Measurements from ENCODE around the gene ZNF584.
"Not testable (repeated sequence)": the region's sequence is repeated elsewhere in the genome, so short reads cannot be mapped to it uniquely, and the experiment has no call there.

The ZNF584 gene

GRCh38 chr19:58408152-58409009 is at the start of gene ZNF584:
TSS of gene ZNF584 (plus strand) at chr19:58408649. CDS start at chr19:58409148, 499 bp downstream.
- peak; percentile 91 for DNase-seq

GRCh38 chr19:58361900-58362271 is 46.6 kb upstream of the ZNF584 start:
- peak; percentile 23 for DNase-seq

GRCh38 chr19:58362272-58362994 is 46.0 kb upstream of the ZNF584 start, which contains the start of gene ZNF497:
TSS of gene ZNF497 (minus strand) at chr19:58362751. CDS start at chr19:58357635, 5,116 bp downstream.
- peak; percentile 94 for DNase-seq

DNA sequence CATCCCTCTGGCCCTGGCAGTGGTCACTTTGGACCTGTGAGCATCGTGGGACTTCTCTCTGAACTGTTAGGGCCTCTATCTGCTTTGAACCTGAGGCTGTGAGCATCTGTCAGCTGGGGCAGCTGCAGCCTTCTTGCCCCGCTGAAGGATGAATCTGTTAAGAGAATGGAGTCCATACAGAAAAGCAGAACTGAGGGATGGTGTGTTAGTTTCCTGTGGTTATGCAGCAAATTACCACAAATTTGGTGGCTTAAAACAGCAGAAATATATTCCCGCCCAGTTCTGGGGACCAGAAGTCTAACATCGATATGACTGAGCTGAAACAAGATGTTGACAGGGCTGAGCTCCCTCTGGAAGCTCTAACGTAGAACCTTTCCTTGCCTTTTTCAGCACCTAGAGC is 44.3 kb upstream of the ZNF584 start:
- DNase-seq = no peak

GRCh38 chr19:58366585-58367430 is 41.6 kb upstream of the ZNF584 start:
- DNase-seq = no peak

DNA sequence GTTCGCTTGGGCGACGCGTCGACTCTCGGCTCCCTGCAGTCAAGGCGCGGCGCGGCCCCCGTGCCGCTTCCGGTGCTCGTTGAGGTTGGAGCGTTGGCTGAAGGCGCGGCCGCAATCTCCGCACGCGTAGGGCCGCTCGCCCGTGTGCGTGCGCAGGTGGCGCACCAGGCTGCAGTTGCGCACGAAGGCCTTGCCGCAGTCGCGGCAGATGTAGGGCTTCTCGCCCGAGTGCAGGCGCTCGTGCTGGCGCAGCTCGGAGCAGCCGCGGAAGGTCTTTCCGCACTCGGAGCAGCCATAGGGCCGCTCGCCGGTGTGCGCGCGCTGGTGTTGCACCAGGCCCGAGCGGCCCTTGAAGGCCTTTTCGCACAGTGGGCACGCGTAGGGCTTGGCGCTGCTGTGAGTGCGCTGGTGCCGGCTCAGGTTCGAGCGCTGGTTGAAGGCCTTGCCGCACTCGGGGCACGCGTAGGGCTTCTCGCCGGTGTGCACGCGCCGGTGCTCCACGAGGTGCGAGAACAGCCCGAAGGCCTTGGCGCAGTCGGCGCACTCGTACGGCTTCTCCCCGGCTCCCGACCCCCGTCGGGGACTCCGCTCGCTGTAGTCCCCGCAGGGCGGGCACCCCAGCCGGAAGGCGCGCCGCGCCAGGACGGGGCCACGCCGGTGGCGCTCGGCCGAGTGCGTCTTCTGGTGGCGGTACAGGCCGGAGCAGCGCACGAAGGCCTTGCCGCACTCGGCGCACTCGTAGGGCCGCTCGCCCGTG is 40.6 kb upstream of the ZNF584 start:
- DNase-seq = no peak

DNA sequence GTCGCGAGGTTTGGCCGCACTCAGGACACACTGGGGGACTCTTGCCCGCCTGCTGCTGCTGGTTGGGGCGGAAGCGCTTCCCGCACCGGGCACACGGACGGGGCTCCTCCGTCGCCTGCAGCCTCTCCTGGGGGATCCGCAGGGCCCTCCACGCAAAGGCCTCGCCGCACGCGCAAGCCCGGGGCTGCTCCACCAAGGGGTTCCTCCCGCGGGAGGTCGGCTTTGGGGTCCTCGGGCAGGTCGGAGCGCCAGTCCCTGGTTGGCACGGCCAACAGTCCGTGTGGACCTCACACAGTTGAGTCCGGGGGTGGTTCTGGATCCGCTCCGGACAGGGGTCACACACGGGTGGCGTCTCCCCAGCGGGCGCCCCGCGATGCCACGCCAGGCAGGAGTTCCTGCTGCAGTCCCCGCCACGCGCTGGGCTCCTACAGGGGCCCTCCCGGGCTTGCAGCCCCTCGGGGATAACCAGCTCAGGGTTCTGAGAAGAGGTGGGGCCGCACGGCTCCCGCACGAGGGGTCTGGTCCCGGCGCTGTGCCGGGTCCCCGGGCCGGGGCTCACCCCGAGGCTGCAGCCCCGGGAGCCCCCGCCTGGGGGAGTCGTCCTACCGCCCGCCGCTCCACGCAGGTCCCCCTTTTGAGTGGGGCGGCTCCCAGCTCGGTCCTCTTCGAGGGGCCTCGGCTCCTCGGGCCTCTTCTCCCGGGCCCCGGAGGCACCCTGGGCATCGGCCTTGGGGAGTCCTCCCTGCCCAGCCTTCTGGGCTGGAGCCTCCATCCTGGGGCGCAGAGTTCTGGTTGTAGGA is 39.7 kb upstream of the ZNF584 start:
- no peak for DNase-seq

DNA sequence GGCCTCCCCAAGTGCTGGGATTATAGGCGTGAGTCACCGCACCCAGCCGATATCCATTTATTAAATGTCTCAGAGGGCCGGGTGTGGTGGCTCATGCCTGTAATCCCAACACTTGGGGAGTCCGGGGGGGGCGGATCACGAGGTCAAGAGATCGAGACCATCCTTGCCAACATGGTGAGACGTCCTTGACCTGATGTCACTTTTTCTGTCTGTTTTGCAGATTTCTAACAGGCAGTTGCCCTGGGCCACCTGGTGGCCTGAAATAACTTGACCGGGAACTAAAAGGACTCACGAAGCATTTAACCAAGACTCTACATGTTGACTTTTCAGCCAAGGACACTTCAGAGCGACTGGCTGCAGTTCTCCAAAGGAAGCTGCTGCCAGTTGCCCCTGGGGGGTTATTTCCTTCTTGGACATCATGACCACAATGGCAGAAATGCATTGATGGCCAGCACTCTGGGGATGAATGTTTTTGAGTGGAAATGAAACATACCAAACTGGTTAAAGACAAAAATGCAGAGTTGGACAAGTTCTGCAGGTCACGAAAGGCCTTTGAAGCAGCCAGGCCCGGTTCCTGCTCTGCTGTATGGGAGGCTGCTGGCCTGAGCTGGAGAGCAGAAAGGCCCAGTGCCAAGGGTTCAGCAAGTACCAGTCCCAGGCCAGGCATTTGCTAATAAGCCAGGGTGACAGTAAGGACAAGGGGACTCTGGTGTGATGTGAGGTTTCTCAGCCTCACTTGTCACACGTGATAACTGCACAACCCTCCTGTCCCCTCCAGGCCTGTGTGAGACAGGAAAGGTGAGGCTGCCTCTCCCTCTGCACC is 35.9 kb upstream of the ZNF584 start:
- DNase-seq = no peak

GRCh38 chr19:58374200-58374599 is 34.2 kb upstream of the ZNF584 start:
- DNase-seq = no peak

- DNase-seq = not testable (repeated sequence)
Observed at GRCh38 chr19:58376724-58377123, 31.7 kb upstream of the ZNF584 start.

DNA sequence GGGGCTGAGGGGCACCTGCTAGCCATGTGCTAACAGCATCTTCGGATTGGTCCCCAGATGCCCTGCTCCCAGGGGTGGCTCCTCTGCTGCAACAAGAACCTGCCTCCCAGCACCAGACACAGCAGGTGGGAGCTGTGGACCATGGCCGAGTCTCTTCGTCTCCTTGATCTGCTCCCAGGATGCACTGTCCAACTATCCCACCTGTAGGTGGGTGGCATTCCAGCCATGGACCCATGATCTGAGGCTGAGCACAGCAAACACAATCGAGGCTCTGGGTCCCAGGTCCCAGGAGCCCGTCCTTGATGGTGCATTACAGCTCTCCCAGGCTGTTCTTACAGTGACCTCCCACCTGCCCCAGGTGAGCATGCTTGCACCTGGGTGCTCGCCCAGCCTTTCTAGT is 29.2 kb upstream of the ZNF584 start:
- DNase-seq = no peak

GRCh38 chr19:58380037-58380661 is 28.3 kb upstream of the ZNF584 start:
- DNase-seq = no peak

DNA sequence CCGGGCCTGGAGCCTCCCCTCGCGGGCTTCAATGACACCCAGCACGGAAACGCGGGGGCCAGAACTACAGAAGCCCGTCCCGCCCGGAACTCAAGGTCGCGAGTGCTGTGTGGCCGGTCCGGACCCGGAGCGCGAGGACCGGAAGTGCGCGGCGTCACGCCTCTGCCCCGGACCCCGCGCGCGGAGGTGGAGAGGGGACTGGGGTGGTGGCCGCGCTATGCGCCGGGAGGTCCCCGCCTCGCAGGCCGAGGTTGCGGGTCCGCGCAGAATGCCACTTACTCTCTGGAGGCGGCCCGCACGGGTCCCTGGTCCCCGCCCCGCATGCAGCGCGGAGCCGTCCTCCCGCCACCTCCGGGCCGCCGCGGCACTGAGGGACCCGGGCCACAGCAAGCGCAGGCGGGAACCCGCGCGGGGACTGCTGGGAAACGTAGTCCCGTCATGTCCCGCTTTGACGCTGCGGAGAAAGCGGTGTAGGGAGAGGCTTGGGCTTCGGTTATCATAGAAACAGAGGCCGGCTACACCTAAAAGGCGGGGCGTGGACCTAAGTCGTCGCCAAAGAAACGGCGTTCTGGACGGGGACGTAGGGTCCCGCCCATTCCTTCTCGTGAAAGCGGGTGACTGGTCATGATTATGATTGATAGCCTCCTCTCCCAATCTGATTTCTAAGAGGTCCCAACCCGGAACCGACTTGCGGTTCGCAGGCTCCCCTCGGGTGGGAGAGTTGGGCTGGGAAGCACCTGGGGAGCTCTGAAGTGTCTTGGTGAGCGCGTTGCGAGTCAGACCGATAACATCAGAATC is 27.6 kb upstream of the ZNF584 start, which contains the start of gene ZNF837:
Gene ZNF837 (minus strand): TSS at position 369 of the 798 bp plus-strand sequence. CDS start 11,698 bp downstream, outside the sequence.
- DNase-seq = peak; percentile 100

GRCh38 chr19:58381460-58382212 is 26.8 kb upstream of the ZNF584 start:
- no peak for DNase-seq

DNA sequence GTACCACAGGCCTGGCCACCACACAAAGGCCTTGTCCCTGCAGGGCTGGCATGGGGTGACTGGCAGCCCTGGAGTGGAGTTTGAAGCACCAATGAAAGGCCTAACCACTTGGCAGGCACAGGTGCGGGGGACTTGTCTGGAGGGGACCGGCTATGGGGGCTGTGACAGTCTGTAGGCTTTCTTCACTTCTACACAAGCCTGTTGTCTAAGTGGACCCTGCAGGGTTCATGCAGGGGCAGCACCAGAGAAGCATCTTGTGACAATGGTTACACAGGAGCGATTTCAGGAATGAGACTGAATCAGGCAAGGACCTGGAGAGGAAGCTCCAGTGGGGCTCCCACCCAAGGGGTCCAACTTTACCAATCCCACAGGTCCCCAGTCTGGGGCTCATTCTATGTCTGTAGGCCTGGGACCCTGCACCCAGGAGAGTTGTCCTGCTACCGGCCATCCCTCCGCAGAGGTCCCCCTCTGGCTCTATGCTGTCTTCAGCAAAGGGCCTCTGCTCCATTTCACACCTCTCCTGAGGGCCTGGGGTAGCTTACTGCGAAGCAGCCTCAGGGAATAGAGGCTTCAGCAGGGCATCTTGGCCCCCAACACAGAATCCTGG is 25.3 kb upstream of the ZNF584 start:
- no peak for DNase-seq

DNA sequence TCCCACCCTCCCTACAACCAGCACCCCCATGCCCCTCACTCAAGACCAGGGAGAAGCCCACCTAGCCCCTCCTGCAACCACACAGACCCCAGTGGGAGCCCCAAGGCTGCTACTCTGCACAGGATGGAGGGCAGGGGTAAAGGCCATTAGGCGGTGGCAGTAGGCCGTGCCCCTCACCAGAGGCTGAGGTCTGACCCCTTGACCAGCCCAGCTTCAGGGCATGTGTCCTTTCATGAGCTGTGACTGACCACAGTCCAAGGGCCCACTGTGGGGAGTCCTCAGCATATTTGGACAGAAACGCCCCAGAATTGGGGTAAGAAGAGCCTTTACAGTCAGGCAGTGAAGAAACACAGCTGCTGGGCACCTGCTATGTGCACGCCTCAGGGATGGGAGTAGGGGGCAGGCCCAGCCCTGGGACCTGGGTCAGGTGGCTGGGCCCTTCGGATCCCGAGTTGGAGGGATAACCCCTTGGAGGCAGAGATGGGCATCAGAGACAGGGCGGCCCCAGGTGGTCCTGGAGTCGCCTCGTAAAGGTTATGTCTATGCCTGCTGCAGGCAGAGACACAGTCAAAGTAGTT is 23.0 kb upstream of the ZNF584 start:
- DNase-seq = no peak

DNA sequence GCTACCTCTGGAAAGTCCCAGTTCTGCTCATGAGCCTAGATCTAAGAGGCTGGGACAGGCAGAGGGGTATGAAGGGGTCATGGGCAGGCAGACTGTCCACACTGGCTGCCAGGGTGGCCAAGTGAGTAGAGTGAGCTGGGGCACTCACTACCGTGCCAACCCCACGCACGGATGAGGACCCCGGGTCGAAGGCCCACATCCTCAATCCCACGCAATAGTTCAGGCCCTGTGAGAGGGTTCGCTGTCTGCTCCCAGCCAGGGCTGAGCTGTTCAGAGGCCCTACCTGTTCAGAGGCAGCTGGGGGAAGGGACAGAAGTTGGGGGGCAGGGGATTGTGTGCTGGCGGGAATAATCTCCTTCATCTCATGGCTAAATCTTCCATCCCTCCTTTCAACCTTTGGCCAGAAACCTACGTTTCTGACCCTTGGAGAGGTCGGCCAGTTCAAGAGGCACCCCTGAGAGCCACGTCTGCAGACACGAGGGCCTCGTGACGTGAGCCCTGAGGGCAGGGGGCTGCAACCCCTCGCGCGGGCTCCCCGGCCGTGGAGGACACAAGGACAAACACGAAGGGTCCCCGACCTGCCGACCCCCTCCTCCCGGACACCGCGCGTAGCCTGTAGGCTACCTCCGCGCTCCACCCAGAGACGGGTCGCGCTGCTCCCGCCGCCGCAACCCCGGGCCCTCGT is 22.4 kb upstream of the ZNF584 start:
- no peak for DNase-seq
